A549 (cell line): ENCODE measurements around the gene PRPF8. TPM values are rescaled to one million over a fixed set of nuclear protein-coding genes. Genes with fewer than 3 reads are reported as not detected.

Source experiments
- ATAC-seq, 2 experiments: fragments of 200-7000 bp in 1 of 2; fragments of >200 bp in 1 of 2; cut with Nextera tagmentation in 1 of 2; cut with Tn5 transposase in 1 of 2; 3 replicates each; pipeline versions ENCODE4 v1.8.0 to v1.9.1; 2018 to 2020; ENCODE audit warnings: mild to moderate bottlenecking in 1 of 2, moderate library complexity in 1 of 2
- CTCF ChIA-PET: fragments of 300-600 bp; sonication (Branson Sonifier 250); formaldehyde crosslinking; extraction: SDS; loops from one replicate; lab custom pipeline; 2021; ENCODE audit warnings: antibody characterized with exemption, inconsistent platforms; lab: Yijun Ruan, JAX
- POLR2A ChIA-PET: fragments of 350-600 bp; formaldehyde crosslinking; extraction: SDS; loops from one replicate; lab custom pipeline; 2021; ENCODE audit warnings: antibody characterized with exemption, inconsistent platforms; lab: Yijun Ruan, JAX
- DNase-seq, 2 experiments: peaks; one replicate each; pipeline versions ENCODE4 v3.0.0 to v3.0.0-alpha.2; 2011 to 2016; ENCODE audit warnings: low read depth in 1 of 2, low spot score in 1 of 2
- FAIRE-seq: peaks from 2 replicates; lab custom pipeline; 2011; peaks lifted over from hg19 to GRCh38; lab: Jason Lieb, UNC
- H3K27ac ChIP-seq, 2 experiments: fragments of >200 bp; sonication (Bioruptor Twin); formaldehyde crosslinking; 3 replicates each; pipeline ENCODE4 v1.5.1; 2016 to 2017
- H3K4me1 ChIP-seq: fragments of >200 bp; sonication (Bioruptor Twin); formaldehyde crosslinking; 3 replicates; pipeline ENCODE4 v1.6.1; 2016
- H3K4me2 ChIP-seq: fragments of >200 bp; sonication (Bioruptor Twin); formaldehyde crosslinking; 3 replicates; pipeline ENCODE4 v1.6.1; 2016
- H3K4me3 ChIP-seq: fragments of >200 bp; sonication (Bioruptor Twin); formaldehyde crosslinking; 3 replicates; pipeline ENCODE4 v1.5.1; 2016
- H3K9me3 ChIP-seq: fragments of >200 bp; sonication (Bioruptor Twin); formaldehyde crosslinking; 3 replicates; pipeline ENCODE4 v1.6.1; 2016
- CBX8 ChIP-seq: fragments of 200-600 bp; sonication (generic); IDR thresholded peaks from 2 replicates; pipeline ENCODE4 v1.6.1; 2016
- CHD2 ChIP-seq: fragments of 150-350 bp; IDR thresholded peaks from 2 replicates; pipeline ENCODE4 v1.6.1; 2014; ENCODE audit warnings: low read length; ENCODE audit not compliant: partially characterized antibody
- CHD4 ChIP-seq: fragments of 200-600 bp; sonication (generic); IDR thresholded peaks from 2 replicates; pipeline ENCODE4 v1.6.1; 2016; ENCODE audit warnings: antibody characterized with exemption, mild to moderate bottlenecking, borderline replicate concordance
- EHF ChIP-seq: fragments of 250-450 bp; sonication (Bioruptor Pico); IDR thresholded peaks from 2 replicates; pipeline ENCODE4 v1.5.0; 2020; ENCODE audit warnings: mild to moderate bottlenecking
- EHMT2 ChIP-seq: fragments of 200-600 bp; sonication (generic); IDR thresholded peaks from 2 replicates; pipeline ENCODE4 v1.6.1; 2016; ENCODE audit warnings: antibody characterized with exemption, low read depth, mild to moderate bottlenecking, moderate library complexity
- ESRRA ChIP-seq: fragments of 150-350 bp; IDR thresholded peaks from 2 replicates; pipeline ENCODE4 v1.6.1; 2014; ENCODE audit warnings: mild to moderate bottlenecking, low read length, borderline replicate concordance
- HDAC2 ChIP-seq: fragments of 200-600 bp; sonication (generic); IDR thresholded peaks from 2 replicates; pipeline ENCODE4 v1.6.1; 2016
- HOXA7 ChIP-seq: fragments of 250-450 bp; sonication (Bioruptor Pico); IDR thresholded peaks from 2 replicates; pipeline ENCODE4 v1.5.0; 2020; ENCODE audit warnings: mild to moderate bottlenecking, moderate library complexity
- HOXB5 ChIP-seq: fragments of 250-450 bp; sonication (Bioruptor Pico); IDR thresholded peaks from 2 replicates; pipeline ENCODE4 v1.5.0; 2020; ENCODE audit warnings: mild to moderate bottlenecking, moderate library complexity
- JUNB ChIP-seq: fragments of >200 bp; sonication (Bioruptor Twin); formaldehyde crosslinking; IDR thresholded peaks from 2 replicates; pipeline ENCODE4 v1.6.1; 2016
- KDM5A ChIP-seq: fragments of 200-600 bp; sonication (generic); IDR thresholded peaks from 2 replicates; pipeline ENCODE4 v1.6.1; 2016; ENCODE audit warnings: antibody characterized with exemption, mild to moderate bottlenecking
- MAFK ChIP-seq: fragments of 450-650 bp; IDR thresholded peaks from 2 replicates; pipeline ENCODE4 v1.6.1; 2014; ENCODE audit not compliant: partially characterized antibody
- NPAS2 ChIP-seq: fragments of 250-450 bp; sonication (Bioruptor Pico); IDR thresholded peaks from 2 replicates; pipeline ENCODE4 v1.8.0; 2022; ENCODE audit warnings: mild to moderate bottlenecking, moderate library complexity, borderline replicate concordance
- NR3C1 ChIP-seq: fragments of >200 bp; sonication (Bioruptor Twin); formaldehyde crosslinking; IDR thresholded peaks from 3 replicates; pipeline ENCODE4 v1.6.1; 2017
- PHF8 ChIP-seq: fragments of 200-600 bp; sonication (generic); IDR thresholded peaks from 2 replicates; pipeline ENCODE4 v1.6.1; 2016; ENCODE audit warnings: low read depth, mild to moderate bottlenecking, antibody characterized with exemption, moderate library complexity, borderline replicate concordance
- POLR2A ChIP-seq: IDR thresholded peaks from 2 replicates; pipeline ENCODE4 v1.6.1; 2012; ENCODE audit warnings: mild to moderate bottlenecking, low read length
- RARB ChIP-seq: fragments of 250-450 bp; sonication (Bioruptor Pico); IDR thresholded peaks from 2 replicates; pipeline ENCODE4 v1.8.0; 2021; ENCODE audit warnings: mild to moderate bottlenecking, moderate library complexity
- RFX5 ChIP-seq: fragments of 450-650 bp; IDR thresholded peaks from 2 replicates; pipeline ENCODE4 v1.7.1; 2014; ENCODE audit warnings: antibody characterized with exemption, mild to moderate bottlenecking, moderate library complexity
- RNF2 ChIP-seq: fragments of 200-600 bp; sonication (generic); IDR thresholded peaks from 2 replicates; pipeline ENCODE4 v1.6.1; 2016; ENCODE audit warnings: low read depth, mild to moderate bottlenecking, antibody characterized with exemption, moderate library complexity, borderline replicate concordance
- SMC3 ChIP-seq: fragments of >200 bp; sonication (Bioruptor Twin); formaldehyde crosslinking; IDR thresholded peaks from 3 replicates; pipeline ENCODE4 v1.6.1; 2018; ENCODE audit warnings: inconsistent platforms
- TFCP2L1 ChIP-seq: fragments of 250-450 bp; sonication (Bioruptor Pico); IDR thresholded peaks from 2 replicates; pipeline ENCODE4 v1.5.0; 2021; ENCODE audit warnings: mild to moderate bottlenecking
- TP53 ChIP-seq: fragments of 250-450 bp; sonication (Bioruptor Pico); IDR thresholded peaks from 2 replicates; pipeline ENCODE4 v1.5.0; 2021; ENCODE audit warnings: mild to moderate bottlenecking, moderate library complexity
- ZNF302 ChIP-seq: fragments of 250-450 bp; sonication (Bioruptor Pico); IDR thresholded peaks from 2 replicates; pipeline ENCODE4 v1.9.0; 2021; ENCODE audit warnings: inconsistent platforms, mild to moderate bottlenecking, moderate library complexity
- ZSCAN20 ChIP-seq: fragments of 250-450 bp; sonication (Bioruptor Pico); IDR thresholded peaks from 2 replicates; pipeline ENCODE4 v1.8.0; 2022; ENCODE audit warnings: mild to moderate bottlenecking, moderate library complexity
- WGBS: methylation state at CpG from one replicate; pipeline ENCODE4 v1.1.6; 2017; ENCODE audit errors: missing lambda C conversion rate; 5-methylcytosine and 5-hydroxymethylcytosine counted together
- polyA plus RNA-seq, 4 experiments: library from polyadenylated mRNA; depleted of rRNA in 3 of 4; stranded (reverse); fragments of >200 nt; fragmentation: RNase III in 1 of 4; extraction: RNeasy Plus Mini Kit Qiagen cat#74134 plus additional on column Dnase treatment in 1 of 4; gene quantifications; 2 replicates in 3 of 4; 3 replicates in 1 of 4; pipeline ENCODE4 v1.2.3, GENCODE V29; 2011 to 2017
- TF ChIP-seq, protein P1 (sequence below): IDR thresholded peaks from 2 replicates; pipeline ENCODE4 v1.6.1; 2012; ENCODE audit warnings: low read depth, borderline replicate concordance
- TF ChIP-seq, protein P2 (sequence below): fragments of 250-450 bp; sonication (Bioruptor Pico); IDR thresholded peaks from 2 replicates; pipeline ENCODE4 v1.5.0; 2020; ENCODE audit warnings: low read depth, mild to moderate bottlenecking, moderate library complexity
- TF ChIP-seq, protein P3 (sequence below): fragments of 250-450 bp; sonication (Bioruptor Pico); IDR thresholded peaks from 2 replicates; pipeline ENCODE4 v1.5.0; 2021; ENCODE audit warnings: mild to moderate bottlenecking, moderate library complexity, borderline replicate concordance
- TF ChIP-seq, protein P4 (sequence below): fragments of 200-600 bp; sonication (generic); IDR thresholded peaks from 2 replicates; pipeline ENCODE4 v1.6.1; 2016; ENCODE audit warnings: antibody characterized with exemption, mild to moderate bottlenecking, moderate library complexity
- TF ChIP-seq, protein P5 (sequence below): IDR thresholded peaks from 2 replicates; pipeline ENCODE4 v1.6.1; 2012
- TF ChIP-seq, protein P6 (sequence below): fragments of >200 bp; sonication (Bioruptor Twin); formaldehyde crosslinking; IDR thresholded peaks from 3 replicates; pipeline ENCODE4 v1.6.1; 2016

PRPF8 gene
- polyA plus RNA-seq, 2 of the 4 experiments (the other 2 are of a cell fraction), result 234 to 263 TPM

DNA sequence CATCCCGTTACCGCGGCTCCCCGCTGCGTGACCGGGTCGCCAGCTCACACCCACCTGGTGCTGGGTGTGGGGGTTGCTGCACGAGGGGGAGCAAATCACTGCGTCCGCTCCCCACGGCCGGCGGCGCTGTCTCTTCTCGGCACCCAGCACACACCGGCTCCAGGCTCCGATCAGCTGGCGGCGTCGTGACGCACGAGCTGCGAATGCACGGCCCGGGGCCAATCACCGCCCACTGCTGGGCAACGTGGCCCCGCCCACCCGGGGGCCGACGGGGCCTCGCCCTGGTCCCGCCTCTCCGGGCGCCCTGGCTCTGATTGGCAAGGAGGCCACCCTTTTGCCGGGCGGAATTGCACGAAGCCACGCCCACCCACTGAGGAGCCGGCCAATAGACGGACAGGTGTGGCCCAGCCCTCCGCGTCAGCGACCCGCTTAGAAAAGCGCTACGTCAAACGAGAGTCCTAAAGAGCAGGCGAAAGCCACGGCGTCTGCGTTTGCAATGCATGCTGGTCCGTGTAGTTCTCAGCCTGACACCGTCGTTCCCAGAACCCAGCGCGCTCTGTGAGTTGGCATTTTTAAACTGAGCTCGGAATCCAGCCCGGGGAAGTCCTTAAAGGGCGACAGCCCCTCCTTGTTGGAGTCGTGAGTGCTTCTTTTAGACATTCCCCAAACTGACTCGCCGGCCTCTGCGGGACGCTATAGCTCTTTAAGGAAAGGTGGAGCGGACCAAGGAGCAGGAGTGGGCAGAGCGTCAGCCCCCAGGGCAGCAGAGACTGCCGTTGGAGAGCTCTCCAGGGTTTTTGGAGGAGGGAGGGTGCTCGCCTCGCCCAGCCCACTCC is 31.6 kb upstream of the PRPF8 start:
- CTCF ChIA-PET, result interaction anchor here (0.9 to 23.8 kb wide), 16 partner anchors 12 to 325 kb away, joined by 3 to 591 read pairs (median 5); partner anchors contain the start of genes OVCA2, RILP and SERPINF1
- Histone ChIP-seq H3K27ac (peak overlapping the region; percentile 95 to 100), H3K4me2 (peak overlapping the region; percentile 99), H3K4me1 (peaks cover 48% of the 10 kb centered on the region), H3K9me3 (no peaks in the 10 kb centered on the region), H3K4me3 (peak overlapping the region; percentile 87)
- FAIRE-seq, result peak; percentile 99
- POLR2A ChIA-PET, result interaction anchor here (0.5 to 3.4 kb wide), 53 partner anchors 8 to 676 kb away, joined by 3 to 43 read pairs (median 5); partner anchors contain the start of genes INPP5K, PITPNA, PRPF8 and RILP
- WGBS, result 1% methylated on average over 42 of the region's 70 CpGs
- ATAC-seq, result peak; percentile 55 to 76
- peak; percentile 100 for DNase-seq
- TF ChIP-seq HOXB5, result peak; percentile 84; the same call in 1 of the 2 replicates
- TF ChIP-seq MAFK, result peak; percentile 97
- peak; percentile 93 for TF ChIP-seq TFCP2L1
- TF ChIP-seq EHF (CRISPR knock-in tag), result peak; percentile 72; the same call in 1 of the 2 replicates
- TF ChIP-seq NPAS2, result no peak
- TF ChIP-seq EHMT2, result no peak
- TF ChIP-seq CBX8, result no peak
- TF ChIP-seq, protein P1, sequence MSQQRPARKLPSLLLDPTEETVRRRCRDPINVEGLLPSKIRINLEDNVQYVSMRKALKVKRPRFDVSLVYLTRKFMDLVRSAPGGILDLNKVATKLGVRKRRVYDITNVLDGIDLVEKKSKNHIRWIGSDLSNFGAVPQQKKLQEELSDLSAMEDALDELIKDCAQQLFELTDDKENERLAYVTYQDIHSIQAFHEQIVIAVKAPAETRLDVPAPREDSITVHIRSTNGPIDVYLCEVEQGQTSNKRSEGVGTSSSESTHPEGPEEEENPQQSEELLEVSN, result no peak; the same call in 1 of the 2 replicates
- peak; percentile 76 for TF ChIP-seq RARB (CRISPR knock-in tag)
- TF ChIP-seq JUNB, result no peak
- TF ChIP-seq ESRRA, result no peak
- TF ChIP-seq, protein P2, sequence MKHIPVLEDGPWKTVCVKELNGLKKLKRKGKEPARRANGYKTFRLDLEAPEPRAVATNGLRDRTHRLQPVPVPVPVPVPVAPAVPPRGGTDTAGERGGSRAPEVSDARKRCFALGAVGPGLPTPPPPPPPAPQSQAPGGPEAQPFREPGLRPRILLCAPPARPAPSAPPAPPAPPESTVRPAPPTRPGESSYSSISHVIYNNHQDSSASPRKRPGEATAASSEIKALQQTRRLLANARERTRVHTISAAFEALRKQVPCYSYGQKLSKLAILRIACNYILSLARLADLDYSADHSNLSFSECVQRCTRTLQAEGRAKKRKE, result peak; percentile 74; the same call in 1 of the 2 replicates
- peak; percentile 97 for TF ChIP-seq POLR2A
- TF ChIP-seq CHD2, result peak; percentile 41
- TF ChIP-seq, protein P3, sequence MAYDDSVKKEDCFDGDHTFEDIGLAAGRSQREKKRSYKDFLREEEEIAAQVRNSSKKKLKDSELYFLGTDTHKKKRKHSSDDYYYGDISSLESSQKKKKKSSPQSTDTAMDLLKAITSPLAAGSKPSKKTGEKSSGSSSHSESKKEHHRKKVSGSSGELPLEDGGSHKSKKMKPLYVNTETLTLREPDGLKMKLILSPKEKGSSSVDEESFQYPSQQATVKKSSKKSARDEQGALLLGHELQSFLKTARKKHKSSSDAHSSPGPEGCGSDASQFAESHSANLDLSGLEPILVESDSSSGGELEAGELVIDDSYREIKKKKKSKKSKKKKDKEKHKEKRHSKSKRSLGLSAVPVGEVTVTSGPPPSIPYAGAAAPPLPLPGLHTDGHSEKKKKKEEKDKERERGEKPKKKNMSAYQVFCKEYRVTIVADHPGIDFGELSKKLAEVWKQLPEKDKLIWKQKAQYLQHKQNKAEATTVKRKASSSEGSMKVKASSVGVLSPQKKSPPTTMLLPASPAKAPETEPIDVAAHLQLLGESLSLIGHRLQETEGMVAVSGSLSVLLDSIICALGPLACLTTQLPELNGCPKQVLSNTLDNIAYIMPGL (CRISPR knock-in tag), result 0 out of 2 replicates have a peak, but pooled peaks have one; percentile 20
- TF ChIP-seq KDM5A, result no peak
- TF ChIP-seq, protein P4, sequence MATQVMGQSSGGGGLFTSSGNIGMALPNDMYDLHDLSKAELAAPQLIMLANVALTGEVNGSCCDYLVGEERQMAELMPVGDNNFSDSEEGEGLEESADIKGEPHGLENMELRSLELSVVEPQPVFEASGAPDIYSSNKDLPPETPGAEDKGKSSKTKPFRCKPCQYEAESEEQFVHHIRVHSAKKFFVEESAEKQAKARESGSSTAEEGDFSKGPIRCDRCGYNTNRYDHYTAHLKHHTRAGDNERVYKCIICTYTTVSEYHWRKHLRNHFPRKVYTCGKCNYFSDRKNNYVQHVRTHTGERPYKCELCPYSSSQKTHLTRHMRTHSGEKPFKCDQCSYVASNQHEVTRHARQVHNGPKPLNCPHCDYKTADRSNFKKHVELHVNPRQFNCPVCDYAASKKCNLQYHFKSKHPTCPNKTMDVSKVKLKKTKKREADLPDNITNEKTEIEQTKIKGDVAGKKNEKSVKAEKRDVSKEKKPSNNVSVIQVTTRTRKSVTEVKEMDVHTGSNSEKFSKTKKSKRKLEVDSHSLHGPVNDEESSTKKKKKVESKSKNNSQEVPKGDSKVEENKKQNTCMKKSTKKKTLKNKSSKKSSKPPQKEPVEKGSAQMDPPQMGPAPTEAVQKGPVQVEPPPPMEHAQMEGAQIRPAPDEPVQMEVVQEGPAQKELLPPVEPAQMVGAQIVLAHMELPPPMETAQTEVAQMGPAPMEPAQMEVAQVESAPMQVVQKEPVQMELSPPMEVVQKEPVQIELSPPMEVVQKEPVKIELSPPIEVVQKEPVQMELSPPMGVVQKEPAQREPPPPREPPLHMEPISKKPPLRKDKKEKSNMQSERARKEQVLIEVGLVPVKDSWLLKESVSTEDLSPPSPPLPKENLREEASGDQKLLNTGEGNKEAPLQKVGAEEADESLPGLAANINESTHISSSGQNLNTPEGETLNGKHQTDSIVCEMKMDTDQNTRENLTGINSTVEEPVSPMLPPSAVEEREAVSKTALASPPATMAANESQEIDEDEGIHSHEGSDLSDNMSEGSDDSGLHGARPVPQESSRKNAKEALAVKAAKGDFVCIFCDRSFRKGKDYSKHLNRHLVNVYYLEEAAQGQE, result peak; percentile 42
- no peak for TF ChIP-seq CHD4
- no peak for TF ChIP-seq RNF2
- TF ChIP-seq RFX5, result peak; percentile 82
- no peak for TF ChIP-seq HDAC2
- TF ChIP-seq PHF8, result peak; percentile 60; the same call in 1 of the 2 replicates
- TF ChIP-seq NR3C1, result no peak
- TF ChIP-seq ZNF302 (CRISPR knock-in tag), result no peak
- TF ChIP-seq ZSCAN20 (CRISPR knock-in tag), result no peak
- TF ChIP-seq, protein P5, sequence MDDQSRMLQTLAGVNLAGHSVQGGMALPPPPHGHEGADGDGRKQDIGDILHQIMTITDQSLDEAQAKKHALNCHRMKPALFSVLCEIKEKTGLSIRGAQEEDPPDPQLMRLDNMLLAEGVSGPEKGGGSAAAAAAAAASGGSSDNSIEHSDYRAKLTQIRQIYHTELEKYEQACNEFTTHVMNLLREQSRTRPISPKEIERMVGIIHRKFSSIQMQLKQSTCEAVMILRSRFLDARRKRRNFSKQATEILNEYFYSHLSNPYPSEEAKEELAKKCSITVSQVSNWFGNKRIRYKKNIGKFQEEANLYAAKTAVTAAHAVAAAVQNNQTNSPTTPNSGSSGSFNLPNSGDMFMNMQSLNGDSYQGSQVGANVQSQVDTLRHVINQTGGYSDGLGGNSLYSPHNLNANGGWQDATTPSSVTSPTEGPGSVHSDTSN, result peak; percentile 95
- no peak for TF ChIP-seq SMC3
- TF ChIP-seq, protein P6, sequence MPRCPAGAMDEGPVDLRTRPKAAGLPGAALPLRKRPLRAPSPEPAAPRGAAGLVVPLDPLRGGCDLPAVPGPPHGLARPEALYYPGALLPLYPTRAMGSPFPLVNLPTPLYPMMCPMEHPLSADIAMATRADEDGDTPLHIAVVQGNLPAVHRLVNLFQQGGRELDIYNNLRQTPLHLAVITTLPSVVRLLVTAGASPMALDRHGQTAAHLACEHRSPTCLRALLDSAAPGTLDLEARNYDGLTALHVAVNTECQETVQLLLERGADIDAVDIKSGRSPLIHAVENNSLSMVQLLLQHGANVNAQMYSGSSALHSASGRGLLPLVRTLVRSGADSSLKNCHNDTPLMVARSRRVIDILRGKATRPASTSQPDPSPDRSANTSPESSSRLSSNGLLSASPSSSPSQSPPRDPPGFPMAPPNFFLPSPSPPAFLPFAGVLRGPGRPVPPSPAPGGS, result peak; percentile 76
- peak; percentile 94 for TF ChIP-seq HOXA7 (CRISPR knock-in tag)
- peak; percentile 96 for TF ChIP-seq TP53
